GM12878 (cell line): Measurements from ENCODE around the gene SLC35E4. TPM values are rescaled to one million over a fixed set of nuclear protein-coding genes. Genes with fewer than 3 reads are reported as not detected.

Source experiments
- ATAC-seq: fragments of 200-7000 bp; cut with Tn5 transposase; 3 replicates; pipeline ENCODE4 v1.9.1; 2020; ENCODE audit warnings: mild to moderate bottlenecking, moderate library complexity
- BruUV-seq: library from RNA; stranded (reverse); fragments of 400-500 nt; replicated peaks from 2 replicates; lab custom pipeline; 2021; lab: Mats Ljungman, UMichigan
- CTCF ChIA-PET: fragments of 300-600 bp; sonication (Branson Sonifier 250); formaldehyde crosslinking; extraction: SDS; loops from one replicate; lab custom pipeline; 2021; ENCODE audit warnings: inconsistent platforms; lab: Yijun Ruan, JAX
- POLR2A ChIA-PET: fragments of 350-600 bp; formaldehyde crosslinking; extraction: SDS; loops from one replicate; lab custom pipeline; 2021; ENCODE audit warnings: inconsistent platforms; lab: Charles Lee
- RAD21 ChIA-PET: fragments of 300-600 bp; sonication (Branson Sonifier 250); formaldehyde crosslinking; loops from one replicate; lab custom pipeline; 2023; ENCODE audit warnings: antibody characterized with exemption; ENCODE audit not compliant: unreplicated experiment; lab: Charles Lee
- SMC1A ChIA-PET: fragments of 300-600 bp; sonication (Branson Sonifier 250); formaldehyde crosslinking; loops from one replicate; lab custom pipeline; 2023; ENCODE audit not compliant: unreplicated experiment, uncharacterized antibody; lab: Charles Lee
- DNase-seq: peaks from one replicate; pipeline ENCODE4 v3.0.0-alpha.2; 2011; ENCODE audit warnings: low read depth, low spot score
- FAIRE-seq: peaks from 3 replicates; lab custom pipeline; 2011; peaks lifted over from hg19 to GRCh38; lab: Jason Lieb, UNC
- H2AFZ ChIP-seq: 2 replicates; pipeline ENCODE4 v1.6.0; 2011; ENCODE audit warnings: low read depth, low read length, control low read depth; ENCODE audit not compliant: control insufficient read depth
- H3K27ac ChIP-seq: 2 replicates; pipeline ENCODE4 v1.5.1; 2011; ENCODE audit warnings: control low read depth; ENCODE audit not compliant: control insufficient read depth, insufficient read depth
- H3K27me3 ChIP-seq, 2 experiments: replicated peaks in 1 of 2; 2 replicates each; pipeline versions ENCODE4 v1.6.0 to v1.6.1; 2011; ENCODE audit warnings: low read length in 1 of 2; ENCODE audit not compliant: control insufficient read depth in 2 of 2, insufficient read depth in 2 of 2
- H3K36me3 ChIP-seq, 2 experiments: 2 replicates each; pipeline ENCODE4 v1.5.1; 2011; ENCODE audit warnings: low read length in 1 of 2; ENCODE audit not compliant: control insufficient read depth in 2 of 2, insufficient read depth in 2 of 2
- H3K4me1 ChIP-seq: 2 replicates; pipeline ENCODE4 v1.6.1; 2011; ENCODE audit warnings: mild to moderate bottlenecking, low read length, moderate library complexity, mixed read lengths; ENCODE audit not compliant: control insufficient read depth, insufficient read depth
- H3K4me2 ChIP-seq: 2 replicates; pipeline ENCODE4 v1.6.0; 2011; ENCODE audit warnings: control low read depth; ENCODE audit not compliant: control insufficient read depth, insufficient read depth
- H3K4me3 ChIP-seq: fragments of 200-600 bp; sonication (generic); 2 replicates; pipeline ENCODE4 v1.5.1; 2016
- H3K79me2 ChIP-seq: 2 replicates; pipeline ENCODE4 v1.6.0; 2011; ENCODE audit warnings: low read length; ENCODE audit not compliant: control insufficient read depth, insufficient read depth
- H3K9ac ChIP-seq: 2 replicates; pipeline ENCODE4 v1.8.0; 2011; ENCODE audit warnings: low read length, control low read depth, mixed read lengths; ENCODE audit not compliant: control insufficient read depth, insufficient read depth
- H3K9me3 ChIP-seq: replicated peaks from 3 replicates; pipeline ENCODE4 v1.5.1; 2011; ENCODE audit warnings: mild to moderate bottlenecking, low read length; ENCODE audit not compliant: control insufficient read depth, insufficient read depth
- H4K20me1 ChIP-seq: 2 replicates; pipeline ENCODE4 v1.6.0; 2011; ENCODE audit not compliant: control insufficient read depth, insufficient read depth
- BCLAF1 ChIP-seq: fragments of 450-650 bp; IDR thresholded peaks from 2 replicates; pipeline ENCODE4 v1.6.1; 2017; ENCODE audit warnings: antibody characterized with exemption, mild to moderate bottlenecking, moderate library complexity
- CBFB ChIP-seq: IDR thresholded peaks from 2 replicates; pipeline ENCODE4 v1.6.1; 2016; ENCODE audit warnings: antibody characterized with exemption, low read depth
- CHD1 ChIP-seq: IDR thresholded peaks from 2 replicates; pipeline ENCODE4 v1.6.1; 2012; ENCODE audit warnings: low read depth, low read length, improper control_type of control experiment
- CTCF ChIP-seq, 3 experiments: IDR thresholded peaks in 2 of 3; conservative IDR thresholded peaks in 1 of 3; 2 replicates each; pipeline ENCODE4 v1.5.1; 2011; ENCODE audit warnings: low read depth in 3 of 3, low read length in 3 of 3, mild to moderate bottlenecking in 3 of 3, control low read depth in 2 of 3, moderate library complexity in 2 of 3, inconsistent platforms in 1 of 3, mixed read lengths in 1 of 3; ENCODE audit not compliant: control insufficient read depth in 2 of 3, insufficient read depth in 1 of 3; ENCODE audit errors: extremely low read depth in 1 of 3
- HDGF ChIP-seq: fragments of 450-650 bp; IDR thresholded peaks from 2 replicates; pipeline ENCODE4 v1.6.1; 2016; ENCODE audit warnings: antibody characterized with exemption
- MAX ChIP-seq: IDR thresholded peaks from 2 replicates; pipeline ENCODE4 v1.6.1; 2012; ENCODE audit warnings: low read depth, low read length, improper control_type of control experiment
- MTA3 ChIP-seq: IDR thresholded peaks from 2 replicates; pipeline ENCODE4 v1.6.1; 2012; ENCODE audit warnings: low read length, inconsistent platforms, borderline replicate concordance
- NR2C2 ChIP-seq: IDR thresholded peaks from 2 replicates; pipeline ENCODE4 v1.6.1; 2011; ENCODE audit warnings: borderline replicate concordance, low read depth; ENCODE audit not compliant: control insufficient read depth, insufficient read length
- POLR2AphosphoS5 ChIP-seq: IDR thresholded peaks from 2 replicates; pipeline ENCODE4 v1.6.1; 2011; ENCODE audit warnings: mild to moderate bottlenecking, low read length, inconsistent platforms
- REST ChIP-seq: IDR thresholded peaks from 2 replicates; pipeline ENCODE4 v1.6.1; 2012; ENCODE audit warnings: mild to moderate bottlenecking, low read depth, low read length
- SREBF1 ChIP-seq: IDR thresholded peaks from 2 replicates; pipeline ENCODE4 v1.6.1; 2012; ENCODE audit warnings: mild to moderate bottlenecking, low read length
- USF2 ChIP-seq: IDR thresholded peaks from 2 replicates; pipeline ENCODE4 v1.6.1; 2011; ENCODE audit warnings: low read depth, low read length, improper control_type of control experiment, borderline replicate concordance
- YBX1 ChIP-seq: fragments of 450-650 bp; IDR thresholded peaks from 2 replicates; pipeline ENCODE4 v1.6.1; 2016; ENCODE audit warnings: antibody characterized with exemption
- YY1 ChIP-seq: IDR thresholded peaks from 2 replicates; pipeline ENCODE4 v1.6.1; 2011; ENCODE audit warnings: low read depth, mild to moderate bottlenecking, low read length
- ZBED1 ChIP-seq: IDR thresholded peaks from 2 replicates; pipeline ENCODE4 v1.6.1; 2016; ENCODE audit warnings: borderline replicate concordance
- WGBS: methylation state at CpG from one replicate; pipeline ENCODE4 v1.1.6; 2016; ENCODE audit warnings: low lambda C conversion rate; ENCODE audit not compliant: insufficient replicate concordance, insufficient coverage; ENCODE audit errors: missing lambda C conversion rate; 5-methylcytosine and 5-hydroxymethylcytosine counted together
- in situ Hi-C: fragments of 300-500 bp; cut with MboI; formaldehyde crosslinking; loops from 9 replicates; pipeline ENCODE4 v1.14.3; 2018; ENCODE audit warnings: mixed read lengths
- intact Hi-C: fragments of 100-400 bp; cut with micrococcal nuclease; formaldehyde crosslinking; loops from one replicate; pipeline ENCODE4 v1.14.2; 2022; ENCODE audit not compliant: unreplicated experiment
- polyA plus RNA-seq, 11 experiments: library from polyadenylated mRNA; depleted of rRNA in 4 of 11; unstranded in 6 of 11; stranded (reverse) in 5 of 11; fragments of >200 nt; fragmentation: Nextera tagmentation in 4 of 11; fragmentation: Illumina TruSeq in 1 of 11; extraction: Ambion mirVana in 4 of 11; extraction: Trizol in 1 of 11; gene quantifications; 1 replicate in 1 of 11; 2 replicates in 10 of 11; pipeline versions ENCODE4 v1.2.1 to v1.2.3, GENCODE V29; 2011 to 2016; ENCODE audit warnings: inconsistent platforms in 2 of 11, missing spikeins in 2 of 11, low read depth in 1 of 11
- total RNA-seq, 4 experiments: library from RNA; depleted of rRNA in 3 of 4; stranded (reverse); fragments of >200 nt in 3 of 4; fragmentation: Illumina TruSeq in 1 of 4; extraction: Trizol in 1 of 4; gene quantifications; 2 replicates each; pipeline versions ENCODE4 v1.2.1 to v1.2.3, GENCODE V29; 2013 to 2021

Gene SLC35E4
- total and polyA plus RNA-seq, 10 of the 15 experiments (the other 5 are each of a cell fraction or from before 2014, with no cell fraction given): 0.16 to 5.3 (median 2.9) TPM; not detected in 1

GRCh38 chr22:30640361-30640760, 4.8 kb downstream of the SLC35E4 start:
- Histone ChIP-seq H3K27ac (no peak overlapping the region), H3K9me3 (no peaks in the 10 kb centered on the region; the same call in 2 of the 3 replicates), H3K36me3 (no peaks in the 10 kb centered on the region), H2AFZ (no peak overlapping the region), H3K79me2 (peaks cover 8% of the 10 kb centered on the region), H3K9ac (no peak overlapping the region), H4K20me1 (no peaks in the 10 kb centered on the region), H3K4me2 (0 out of 2 replicates have a peak overlapping the region, but pooled peaks have one; percentile 33), H3K4me1 (peaks cover 4% of the 10 kb centered on the region; the same call in 1 of the 2 replicates), H3K27me3 (no peaks in the 10 kb centered on the region), H3K4me3 (no peak overlapping the region)
- FAIRE-seq (no peak), ATAC-seq (no peak), DNase-seq (no peak)
- in situ Hi-C loops: loop anchor here (25.0 kb wide), 1 partner anchor 272 kb away; no protein-coding TSS in a partner anchor
- CTCF ChIA-PET: interaction anchor here (0.9 kb wide), 1 partner anchor 10 kb away, joined by 3 read pairs; no protein-coding TSS in a partner anchor
- intact Hi-C loops: no loop called here
- SMC1A ChIA-PET: no interaction called here
- BruUV-seq: no TSS peak
- POLR2A ChIA-PET: interaction anchor here (0.7 kb wide), 1 partner anchor 118 kb away, joined by 4 read pairs; no protein-coding TSS in a partner anchor
- RAD21 ChIA-PET: interaction anchor here (1.9 kb wide), 1 partner anchor 115 kb away, joined by 7 read pairs; no protein-coding TSS in a partner anchor
- WGBS: 92% methylated on average over 4 of the region's 4 CpGs
- TF ChIP-seq CTCF (IDR thresholded peaks at IDR 0.05 in 2 of 3, conservative IDR thresholded peaks at IDR 0.05 in 1 of 3; ENCODE audit: control insufficient read depth in 2 of 3, extremely low read depth in 1 of 3, insufficient read depth in 1 of 3, low read depth in 3 of 3, low read length in 3 of 3): no peak
- TF ChIP-seq CHD1: no peak
- TF ChIP-seq USF2: no peak
- TF ChIP-seq MTA3: no peak
- no peak for TF ChIP-seq MAX
- no peak for TF ChIP-seq CBFB
- TF ChIP-seq YY1: no peak
- no peak for TF ChIP-seq ZBED1
- TF ChIP-seq HDGF: no peak
- TF ChIP-seq BCLAF1: no peak
- TF ChIP-seq NR2C2: no peak
- no peak for TF ChIP-seq REST
- TF ChIP-seq SREBF1: no peak
- TF ChIP-seq POLR2AphosphoS5: no peak
- TF ChIP-seq YBX1: no peak
